ENCODE results near the gene KAZN. TPM values are rescaled to one million over a fixed set of nuclear protein-coding genes. Genes with fewer than 3 reads are reported as not detected.

Gene KAZN
- total RNA-seq, 1 donor from 2014 or later = 9.4 TPM

- Histone ChIP-seq H3K4me1 (ENCODE audit: insufficient read depth, low read length) (no peaks in the 10 kb centered on the region), H3K27ac (ENCODE audit: low read depth, low read length) (no peak overlapping the region), H3K36me3 (ENCODE audit: insufficient read depth, low read length) (no peaks in the 10 kb centered on the region), H4K20me1 (ENCODE audit: insufficient read depth, low read length) (no peaks in the 10 kb centered on the region), H3K4me2 (ENCODE audit: low read length) (no peak overlapping the region), H3K27me3 (ENCODE audit: insufficient read depth, low read length) (no peaks in the 10 kb centered on the region), H3K4me3 (ENCODE audit: insufficient read depth, low read depth, low read length) (no peak overlapping the region), H3K9me3 (ENCODE audit: insufficient read depth, low read depth, low read length) (no peaks in the 10 kb centered on the region), H2AFZ (ENCODE audit: low read depth, low read length) (no peak overlapping the region), H3K79me2 (ENCODE audit: insufficient read depth, low read length) (no peaks in the 10 kb centered on the region), H3K9ac (ENCODE audit: low read length) (no peak overlapping the region)
- no peak for FAIRE-seq
- H3K9me3 Mint-ChIP-seq (ENCODE audit: unreplicated experiment) = no peaks in the 10 kb centered on the region
- no peak overlapping the region for H3K27ac Mint-ChIP-seq (ENCODE audit: unreplicated experiment)
- DNase-seq (ENCODE audit: low read depth) = no peak
- H3K36me3 Mint-ChIP-seq (ENCODE audit: low read depth, unreplicated experiment) = peaks cover 6% of the 10 kb centered on the region
- H3K27me3 Mint-ChIP-seq (ENCODE audit: low read depth, unreplicated experiment) = peaks cover 13% of the 10 kb centered on the region
- no peak overlapping the region for H3K4me3 Mint-ChIP-seq (ENCODE audit: unreplicated experiment)
- no peaks in the 10 kb centered on the region for H3K4me1 Mint-ChIP-seq (ENCODE audit: low read depth, unreplicated experiment)
- no peak for TF ChIP-seq CTCF (IDR thresholded peaks at IDR 0.05; ENCODE audit: insufficient read depth, low read depth, low read length)
- no peak for TF ChIP-seq EZH2 (IDR thresholded peaks at IDR 0.05; ENCODE audit: insufficient read depth, low read length)
Measured at GRCh38 chr1:14989931-14990728, 391.6 kb downstream of the KAZN start.

GRCh38 chr1:14993414-14993813 lies 394.9 kb downstream of the KAZN start:
- peaks cover 20% of the 10 kb centered on the region for H3K4me1 ChIP-seq (ENCODE audit: insufficient read depth, low read length)
- H2AFZ ChIP-seq (ENCODE audit: low read depth, low read length) = no peak overlapping the region
- no peak for TF ChIP-seq EZH2 (IDR thresholded peaks at IDR 0.05; ENCODE audit: insufficient read depth, low read length)
- no peak for TF ChIP-seq CTCF (IDR thresholded peaks at IDR 0.05; ENCODE audit: insufficient read depth, low read depth, low read length)
- no peaks in the 10 kb centered on the region for H3K36me3 ChIP-seq (ENCODE audit: insufficient read depth, low read length)
- H3K4me1 Mint-ChIP-seq (ENCODE audit: low read depth, unreplicated experiment) = peaks cover 16% of the 10 kb centered on the region
- H3K9me3 Mint-ChIP-seq (ENCODE audit: unreplicated experiment) = no peaks in the 10 kb centered on the region
- H3K27ac ChIP-seq (ENCODE audit: low read depth, low read length) = no peak overlapping the region
- no peaks in the 10 kb centered on the region for H3K79me2 ChIP-seq (ENCODE audit: insufficient read depth, low read length)
- no peak overlapping the region for H3K9ac ChIP-seq (ENCODE audit: low read length)
- FAIRE-seq (no peak), DNase-seq (ENCODE audit: low read depth) (no peak)
- H3K27me3 ChIP-seq (ENCODE audit: insufficient read depth, low read length) = no peaks in the 10 kb centered on the region
- H3K4me3 ChIP-seq (ENCODE audit: insufficient read depth, low read depth, low read length) = no peak overlapping the region
- H3K27ac Mint-ChIP-seq (ENCODE audit: unreplicated experiment) = no peak overlapping the region
- H4K20me1 ChIP-seq (ENCODE audit: insufficient read depth, low read length) = no peaks in the 10 kb centered on the region
- H3K27me3 Mint-ChIP-seq (ENCODE audit: low read depth, unreplicated experiment) = peaks cover 5% of the 10 kb centered on the region
- H3K9me3 ChIP-seq (ENCODE audit: insufficient read depth, low read depth, low read length) = no peaks in the 10 kb centered on the region
- H3K4me3 Mint-ChIP-seq (ENCODE audit: unreplicated experiment) = no peak overlapping the region
- H3K36me3 Mint-ChIP-seq (ENCODE audit: low read depth, unreplicated experiment) = peaks cover 6% of the 10 kb centered on the region
- no peak overlapping the region for H3K4me2 ChIP-seq (ENCODE audit: low read length)

GRCh38 chr1:14994148-14994547 lies 395.7 kb downstream of the KAZN start:
- H3K4me1 Mint-ChIP-seq (ENCODE audit: low read depth, unreplicated experiment) = peaks cover 16% of the 10 kb centered on the region
- H3K4me3 Mint-ChIP-seq (ENCODE audit: unreplicated experiment) = no peak overlapping the region
- H3K27me3 Mint-ChIP-seq (ENCODE audit: low read depth, unreplicated experiment) = peaks cover 5% of the 10 kb centered on the region
- Histone ChIP-seq H3K27me3 (ENCODE audit: insufficient read depth, low read length) (no peaks in the 10 kb centered on the region), H3K36me3 (ENCODE audit: insufficient read depth, low read length) (no peaks in the 10 kb centered on the region), H3K9ac (ENCODE audit: low read length) (no peak overlapping the region), H3K4me1 (ENCODE audit: insufficient read depth, low read length) (peaks cover 20% of the 10 kb centered on the region), H3K79me2 (ENCODE audit: insufficient read depth, low read length) (no peaks in the 10 kb centered on the region), H4K20me1 (ENCODE audit: insufficient read depth, low read length) (no peaks in the 10 kb centered on the region), H3K4me3 (ENCODE audit: insufficient read depth, low read depth, low read length) (no peak overlapping the region), H3K4me2 (ENCODE audit: low read length) (no peak overlapping the region), H3K27ac (ENCODE audit: low read depth, low read length) (no peak overlapping the region), H2AFZ (ENCODE audit: low read depth, low read length) (no peak overlapping the region), H3K9me3 (ENCODE audit: insufficient read depth, low read depth, low read length) (no peaks in the 10 kb centered on the region)
- DNase-seq (ENCODE audit: low read depth) (no peak), FAIRE-seq (no peak)
- no peaks in the 10 kb centered on the region for H3K9me3 Mint-ChIP-seq (ENCODE audit: unreplicated experiment)
- H3K27ac Mint-ChIP-seq (ENCODE audit: unreplicated experiment) = no peak overlapping the region
- peaks cover 6% of the 10 kb centered on the region for H3K36me3 Mint-ChIP-seq (ENCODE audit: low read depth, unreplicated experiment)
- TF ChIP-seq CTCF (IDR thresholded peaks at IDR 0.05; ENCODE audit: insufficient read depth, low read depth, low read length) = no peak
